ENCODE results near the gene ERV3-1. TPM values are rescaled to one million over a fixed set of nuclear protein-coding genes. Genes with fewer than 3 reads are reported as not detected.

Gene ERV3-1
- total RNA-seq: 12.1 and 17.1 TPM in 2 replicates

DNA sequence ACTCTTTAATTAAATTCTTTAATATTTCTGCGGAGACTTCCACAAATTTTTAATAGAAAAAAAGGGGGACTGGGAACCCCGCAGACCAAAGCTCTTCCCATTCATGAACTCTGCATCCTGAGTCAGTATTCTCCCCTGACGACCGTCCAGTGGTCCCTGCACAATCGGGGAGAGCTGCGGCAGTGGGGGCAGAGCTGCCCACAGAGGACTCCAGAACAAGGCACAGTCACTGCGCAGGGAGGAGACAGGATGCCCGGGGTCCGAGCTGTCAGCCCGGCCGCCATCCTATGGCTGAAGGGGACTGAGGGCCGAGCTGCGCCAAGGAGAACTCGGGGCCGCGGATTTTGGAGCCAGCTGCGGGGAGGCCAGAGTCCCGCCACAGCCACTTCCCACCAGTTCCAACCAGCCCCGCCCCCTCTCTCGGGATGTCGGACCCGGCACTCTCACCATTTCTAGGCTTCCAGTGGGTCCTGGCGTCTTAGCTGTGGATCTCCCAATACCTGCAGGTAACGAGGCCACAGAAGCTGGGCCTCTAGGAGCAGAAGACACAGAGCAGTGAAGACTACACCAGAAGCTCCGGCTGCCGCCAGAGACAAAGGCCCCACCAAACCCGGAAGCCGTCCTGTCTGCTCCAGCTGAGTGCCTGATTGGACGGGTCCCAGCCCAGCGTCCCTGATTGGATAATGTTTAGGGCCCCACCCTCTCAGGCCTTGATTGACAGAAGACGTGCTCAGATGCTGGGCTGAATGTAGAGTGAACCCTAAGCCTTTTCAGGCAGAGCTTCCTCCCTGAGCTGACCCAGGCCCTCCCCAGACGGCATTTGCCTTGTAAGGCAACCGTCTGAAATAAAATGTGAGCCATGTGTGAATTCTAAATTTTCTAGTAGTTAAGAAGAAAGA lies at the start of gene ERV3-1:
ERV3-1 (minus strand) TSS at position 594 of the 899 bp plus-strand sequence. CDS start 13,661 bp downstream, outside the sequence.

GRCh38 chr7:64990936-64991335 lies 15.6 kb downstream of the ERV3-1 start, which contains the start of gene ZNF117:
Gene ZNF117 (minus strand): TSS chr7:64991036.

Other genes with a start within 250 kb of the ERV3-1 start
- gene ZNF138, start 212.3 kb downstream of the ERV3-1 start, total RNA-seq: 3.9 and 4.2 TPM in 2 replicates
- gene ZNF273, start 103.4 kb downstream of the ERV3-1 start, total RNA-seq: 1.3 and 3.3 TPM in 2 replicates
- gene ZNF117, start 15.7 kb downstream of the ERV3-1 start, total RNA-seq: 5.6 and 7.8 TPM in 2 replicates